CD14-positive monocyte (primary cell): ENCODE data around the gene UBQLN3. TPM values are rescaled to one million over a fixed set of nuclear protein-coding genes. Genes with fewer than 3 reads are reported as not detected.

Experiments
- DNase-seq, 3 donors: peaks; one replicate each; pipeline ENCODE4 v3.0.0-alpha.2; 2011 to 2022
- H2AFZ ChIP-seq: 2 replicates; pipeline ENCODE4 v1.6.0; 2012; ENCODE audit warnings: mild to moderate bottlenecking, low read depth, low read length, inconsistent platforms; ENCODE audit not compliant: insufficient read depth, poor library complexity, severe bottlenecking
- H3K27ac ChIP-seq, 2 donors: 1 replicate in 1 of 2; 2 replicates in 1 of 2; pipeline ENCODE4 v1.5.1; 2012 to 2013; ENCODE audit warnings: low read length in 2 of 2, control low read depth in 1 of 2, inconsistent platforms in 1 of 2, low read depth in 1 of 2, mild to moderate bottlenecking in 1 of 2
- H3K27me3 ChIP-seq, 2 donors: one replicate each; pipeline versions ENCODE4 v1.6.0 to v1.6.1; 2011 to 2013; ENCODE audit warnings: low read length in 2 of 2; ENCODE audit not compliant: control insufficient read depth in 2 of 2, insufficient read depth in 2 of 2
- H3K36me3 ChIP-seq, 2 donors: replicated peaks in 1 of 2; 1 replicate in 1 of 2; 2 replicates in 1 of 2; pipeline versions ENCODE4 v1.5.1 to v1.6.1; 2012 to 2013; ENCODE audit warnings: low read length in 2 of 2, control low read depth in 1 of 2, inconsistent platforms in 1 of 2, mild to moderate bottlenecking in 1 of 2; ENCODE audit not compliant: insufficient read depth in 2 of 2, control insufficient read depth in 1 of 2
- H3K4me1 ChIP-seq, 2 donors: 1 replicate in 1 of 2; 2 replicates in 1 of 2; pipeline versions ENCODE4 v1.5.1 to v1.6.1; 2012 to 2013; ENCODE audit warnings: low read length in 2 of 2, control low read depth in 1 of 2, inconsistent platforms in 1 of 2, mild to moderate bottlenecking in 1 of 2, moderate library complexity in 1 of 2; ENCODE audit not compliant: insufficient read depth in 2 of 2, control insufficient read depth in 1 of 2
- H3K4me2 ChIP-seq: replicated peaks from 2 replicates; pipeline ENCODE3; 2012; ENCODE audit warnings: low read length, moderate library complexity, mild to moderate bottlenecking; ENCODE audit not compliant: poor library complexity, severe bottlenecking; ENCODE audit errors: extremely low read depth
- H3K4me3 ChIP-seq, 3 experiments: fragments of 200-600 bp in 1 of 3; sonication (generic) in 1 of 3; replicated peaks in 1 of 3; 1 replicate in 2 of 3; 2 replicates in 1 of 3; pipeline ENCODE4 v1.5.1; 2011 to 2013; ENCODE audit warnings: low read length in 3 of 3, mild to moderate bottlenecking in 3 of 3, control low read depth in 2 of 3, low read depth in 2 of 3, inconsistent platforms in 1 of 3, moderate library complexity in 1 of 3
- H3K79me2 ChIP-seq: 2 replicates; pipeline ENCODE4 v1.6.0; 2012; ENCODE audit warnings: mild to moderate bottlenecking, control low read depth, inconsistent platforms, low read length, moderate library complexity; ENCODE audit not compliant: insufficient read depth
- H3K9ac ChIP-seq: 2 replicates; pipeline ENCODE4 v1.6.0; 2017; ENCODE audit warnings: low read length, mild to moderate bottlenecking; ENCODE audit not compliant: insufficient read depth, poor library complexity, severe bottlenecking
- H3K9me3 ChIP-seq, 2 donors: replicated peaks in 1 of 2; 1 replicate in 1 of 2; 2 replicates in 1 of 2; pipeline versions ENCODE4 v1.5.1 to v1.6.1; 2012 to 2013; ENCODE audit warnings: low read length in 2 of 2, control low read depth in 1 of 2; ENCODE audit not compliant: control insufficient read depth in 1 of 2, insufficient read depth in 1 of 2
- H4K20me1 ChIP-seq: 2 replicates; pipeline ENCODE4 v1.6.0; 2012; ENCODE audit warnings: mild to moderate bottlenecking, low read length, control low read depth, moderate library complexity; ENCODE audit not compliant: insufficient read depth
- H3K27ac Mint-ChIP-seq, 7 donors: one replicate each; pipeline ENCODE4 v1.8.0; 2020; ENCODE audit warnings: mild to moderate bottlenecking in 7 of 7, mixed read lengths in 7 of 7, moderate library complexity in 6 of 7, inconsistent platforms in 2 of 7
- H3K27me3 Mint-ChIP-seq, 3 donors: one replicate each; pipeline ENCODE4 v1.8.0; 2021 to 2022; ENCODE audit warnings: low read depth in 3 of 3, mild to moderate bottlenecking in 3 of 3, mixed read lengths in 3 of 3, moderate library complexity in 3 of 3, inconsistent platforms in 1 of 3
- H3K36me3 Mint-ChIP-seq, 2 donors: one replicate each; pipeline ENCODE4 v1.8.0; 2020; ENCODE audit warnings: mixed read lengths in 2 of 2, inconsistent platforms in 1 of 2, mild to moderate bottlenecking in 1 of 2
- H3K4me1 Mint-ChIP-seq: one replicate; pipeline ENCODE4 v1.8.0; 2020; ENCODE audit warnings: mild to moderate bottlenecking, mixed read lengths
- H3K4me3 Mint-ChIP-seq, 2 donors: one replicate each; pipeline ENCODE4 v1.8.0; 2020; ENCODE audit warnings: mild to moderate bottlenecking in 2 of 2, mixed read lengths in 2 of 2, moderate library complexity in 1 of 2
- H3K9me3 Mint-ChIP-seq, 7 donors: one replicate each; pipeline ENCODE4 v1.8.0; 2020 to 2022; ENCODE audit warnings: mixed read lengths in 7 of 7, mild to moderate bottlenecking in 6 of 7, moderate library complexity in 6 of 7, inconsistent platforms in 2 of 7
- CTCF ChIP-seq: fragments of 200-600 bp; IDR thresholded peaks from one replicate; pipeline ENCODE4 v1.8.0; 2022; ENCODE audit warnings: antibody characterized with exemption, mild to moderate bottlenecking
- WGBS: methylation state at CpG from one replicate; pipeline ENCODE4 v1.1.5; 2013; ENCODE audit warnings: missing lambda C conversion rate; ENCODE audit not compliant: insufficient coverage; 5-methylcytosine and 5-hydroxymethylcytosine counted together
- intact Hi-C, 2 donors: fragments of 100-400 bp; cut with micrococcal nuclease; formaldehyde crosslinking; loops; one replicate each; pipeline versions ENCODE4 v1.15.0 to v1.15.1; 2023
- polyA plus RNA-seq, 3 donors: library from polyadenylated mRNA; depleted of rRNA in 1 of 3; unstranded in 2 of 3; stranded (reverse) in 1 of 3; fragments of 300-500 nt in 2 of 3; fragments of >200 nt in 1 of 3; fragmentation: Illumina TruSeq in 2 of 3; gene quantifications; 1 replicate in 2 of 3; 2 replicates in 1 of 3; pipeline ENCODE4 v1.2.3, GENCODE V29; 2012 to 2021

Gene UBQLN3
- polyA plus RNA-seq, 3 donors, result not detected

GRCh38 chr11:5486003-5486402 is 23.8 kb downstream of the UBQLN3 start:
- no peaks in the 10 kb centered on the region for H3K9me3 ChIP-seq
- TF ChIP-seq CTCF, result no peak
- no peak for DNase-seq
- no peaks in the 10 kb centered on the region for H3K27me3 ChIP-seq
- no peak overlapping the region for H3K27ac ChIP-seq
- Mint-ChIP-seq H3K27ac (no peak overlapping the region), H3K4me1 (peaks cover 3% of the 10 kb centered on the region), H3K4me3 (no peak overlapping the region), H3K9me3 (no peaks in the 10 kb centered on the region), H3K36me3 (no peaks in the 10 kb centered on the region), H3K27me3 (peaks cover 0 to 3% (median 0%) of the 10 kb centered on the region in 3 donors)
- no peak overlapping the region for H3K4me3 ChIP-seq
- H2AFZ ChIP-seq, result no peak overlapping the region
- no peaks in the 10 kb centered on the region for H4K20me1 ChIP-seq
- H3K36me3 ChIP-seq, result no peaks in the 10 kb centered on the region
- no peaks in the 10 kb centered on the region for H3K4me1 ChIP-seq
- WGBS, result 10% methylated on average over 1 of the region's 3 CpGs
- no peak overlapping the region for H3K9ac ChIP-seq
- intact Hi-C loops, result no loop called here
- no peak overlapping the region for H3K4me2 ChIP-seq
- no peaks in the 10 kb centered on the region for H3K79me2 ChIP-seq

GRCh38 chr11:5476186-5476819 is 33.5 kb downstream of the UBQLN3 start:
- Histone ChIP-seq H3K9ac (no peak overlapping the region), H3K9me3 (no peaks in the 10 kb centered on the region), H3K4me3 (no peak overlapping the region), H3K79me2 (no peaks in the 10 kb centered on the region), H3K27ac (no peak overlapping the region), H3K27me3 (no peaks in the 10 kb centered on the region), H4K20me1 (no peaks in the 10 kb centered on the region), H3K36me3 (no peaks in the 10 kb centered on the region), H3K4me1 (no peaks in the 10 kb centered on the region), H3K4me2 (no peak overlapping the region), H2AFZ (no peak overlapping the region)
- Mint-ChIP-seq H3K4me1 (no peaks in the 10 kb centered on the region), H3K27ac (no peak overlapping the region), H3K4me3 (no peak overlapping the region), H3K27me3 (peaks cover 0 to 2% (median 0%) of the 10 kb centered on the region in 3 donors), H3K36me3 (no peaks in the 10 kb centered on the region), H3K9me3 (no peaks in the 10 kb centered on the region)
- WGBS, result no CpG with 5 or more reads among the region's 2 CpGs
- peak; percentile 19 to 57 (median 55) for DNase-seq
- intact Hi-C loops, result loop anchor here (1.0 to 5.0 kb wide), 2 partner anchors 331 to 332 kb away; partner anchors contain the start of gene OR52N2 (in 2 of the 2)
- TF ChIP-seq CTCF, result peak; percentile 88
